ENCODE measurements around the gene PRLH.

PRLH gene

GRCh38 chr2:237539681-237540080, 26.7 kb upstream of the PRLH start:
- DNase-seq (ENCODE audit: low read depth in 2 of 2): no peak

- DNase-seq (ENCODE audit: low read depth in 2 of 2): no peak
Observed at GRCh38 chr2:237540223-237540775, 26.1 kb upstream of the PRLH start.

GRCh38 chr2:237540823-237541222, 25.6 kb upstream of the PRLH start:
- DNase-seq (ENCODE audit: low read depth in 2 of 2): no peak

- no peak for DNase-seq (ENCODE audit: low read depth in 2 of 2)
Observed at GRCh38 chr2:237541243-237541642, 25.1 kb upstream of the PRLH start.

- DNase-seq (ENCODE audit: low read depth in 2 of 2): no peak
Observed at GRCh38 chr2:237542001-237542704, 24.2 kb upstream of the PRLH start.

GRCh38 chr2:237546040-237546875, 20.1 kb upstream of the PRLH start:
- no peak for DNase-seq (ENCODE audit: low read depth in 2 of 2)

GRCh38 chr2:237546876-237547395, 19.4 kb upstream of the PRLH start:
- DNase-seq (ENCODE audit: low read depth in 2 of 2): no peak

- DNase-seq (ENCODE audit: low read depth in 2 of 2): no peak
Observed at GRCh38 chr2:237547841-237548416, 18.4 kb upstream of the PRLH start.

GRCh38 chr2:237549216-237549615, 17.2 kb upstream of the PRLH start:
- no peak for DNase-seq (ENCODE audit: low read depth in 2 of 2)

GRCh38 chr2:237549643-237550415, 16.5 kb upstream of the PRLH start:
- DNase-seq (ENCODE audit: low read depth in 2 of 2): no peak

GRCh38 chr2:237551071-237551574, 15.3 kb upstream of the PRLH start:
- DNase-seq (ENCODE audit: low read depth in 2 of 2): no peak

GRCh38 chr2:237552908-237553307, 13.5 kb upstream of the PRLH start:
- no peak for DNase-seq (ENCODE audit: low read depth in 2 of 2)

- DNase-seq (ENCODE audit: low read depth in 2 of 2): no peak
Observed at GRCh38 chr2:237553948-237554347, 12.4 kb upstream of the PRLH start.

GRCh38 chr2:237555560-237555959, 10.8 kb upstream of the PRLH start:
- no peak for DNase-seq (ENCODE audit: low read depth in 2 of 2)

- no peak for DNase-seq (ENCODE audit: low read depth in 2 of 2)
Observed at GRCh38 chr2:237556773-237557632, 9.4 kb upstream of the PRLH start.

- DNase-seq (ENCODE audit: low read depth in 2 of 2): no peak
Observed at GRCh38 chr2:237557633-237558015, 8.8 kb upstream of the PRLH start.

- no peak for DNase-seq (ENCODE audit: low read depth in 2 of 2)
Observed at GRCh38 chr2:237558961-237559641, 7.3 kb upstream of the PRLH start.

GRCh38 chr2:237561221-237561620, 5.2 kb upstream of the PRLH start:
- no peak for DNase-seq (ENCODE audit: low read depth in 2 of 2)

GRCh38 chr2:237563816-237564215, 2.6 kb upstream of the PRLH start:
- no peak for DNase-seq (ENCODE audit: low read depth in 2 of 2)

Measured in stimulated activated CD8-positive, alpha-beta memory T cell treated with anti-CD3 and anti-CD28 coated beads, Interleukin-2, amount 100 ng/mL, for 1 hour (primary cell).